ENCODE measurements around the gene ZNF451.

DNA sequence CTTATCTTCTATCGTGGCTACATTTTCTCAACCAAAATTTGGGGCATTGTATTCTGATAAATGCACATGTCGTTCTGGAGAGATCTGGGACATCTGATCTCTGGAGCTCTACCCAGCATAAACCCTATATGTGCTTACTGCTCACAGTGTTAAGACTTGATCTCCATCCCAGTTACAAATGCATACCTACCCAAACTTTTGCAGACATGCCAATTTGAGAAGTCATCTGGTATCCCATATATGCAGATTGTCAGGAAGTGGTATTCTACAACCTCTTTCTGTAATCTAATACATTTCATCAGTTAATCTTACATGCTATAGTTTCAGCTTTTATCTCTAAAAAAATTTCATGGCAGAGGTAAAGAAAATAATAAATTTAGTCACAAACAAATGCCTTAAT is 93.3 kb downstream of the ZNF451 start:
- TF ChIP-seq, protein P1, sequence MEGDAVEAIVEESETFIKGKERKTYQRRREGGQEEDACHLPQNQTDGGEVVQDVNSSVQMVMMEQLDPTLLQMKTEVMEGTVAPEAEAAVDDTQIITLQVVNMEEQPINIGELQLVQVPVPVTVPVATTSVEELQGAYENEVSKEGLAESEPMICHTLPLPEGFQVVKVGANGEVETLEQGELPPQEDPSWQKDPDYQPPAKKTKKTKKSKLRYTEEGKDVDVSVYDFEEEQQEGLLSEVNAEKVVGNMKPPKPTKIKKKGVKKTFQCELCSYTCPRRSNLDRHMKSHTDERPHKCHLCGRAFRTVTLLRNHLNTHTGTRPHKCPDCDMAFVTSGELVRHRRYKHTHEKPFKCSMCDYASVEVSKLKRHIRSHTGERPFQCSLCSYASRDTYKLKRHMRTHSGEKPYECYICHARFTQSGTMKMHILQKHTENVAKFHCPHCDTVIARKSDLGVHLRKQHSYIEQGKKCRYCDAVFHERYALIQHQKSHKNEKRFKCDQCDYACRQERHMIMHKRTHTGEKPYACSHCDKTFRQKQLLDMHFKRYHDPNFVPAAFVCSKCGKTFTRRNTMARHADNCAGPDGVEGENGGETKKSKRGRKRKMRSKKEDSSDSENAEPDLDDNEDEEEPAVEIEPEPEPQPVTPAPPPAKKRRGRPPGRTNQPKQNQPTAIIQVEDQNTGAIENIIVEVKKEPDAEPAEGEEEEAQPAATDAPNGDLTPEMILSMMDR (IDR thresholded peaks at IDR 0.05), result no peak
- no peak for TF ChIP-seq POLR2A (IDR thresholded peaks at IDR 0.05)
- TF ChIP-seq POLR2AphosphoS5 (IDR thresholded peaks at IDR 0.05), result no peak
